Trophoblast cell (in vitro differentiated cells and primary cell): Measurements from ENCODE around the gene EVX2.

Experiments used
- DNase-seq, 2 donors: peaks; one replicate each; pipeline ENCODE4 v3.0.0-alpha.2; 2016
- H2AFZ ChIP-seq: 2 replicates; pipeline ENCODE4 v1.6.1; 2013; ENCODE audit warnings: low read length, moderate library complexity, mild to moderate bottlenecking; ENCODE audit not compliant: insufficient read depth, poor library complexity
- H2AK5ac ChIP-seq: 2 replicates; pipeline ENCODE4 v1.6.1; 2013; ENCODE audit warnings: mild to moderate bottlenecking, low read length
- H2BK120ac ChIP-seq: 2 replicates; pipeline ENCODE4 v1.6.1; 2013; ENCODE audit warnings: low read length, mild to moderate bottlenecking, moderate library complexity; ENCODE audit not compliant: insufficient read depth, poor library complexity
- H2BK12ac ChIP-seq: 2 replicates; pipeline ENCODE4 v1.6.1; 2013; ENCODE audit warnings: mild to moderate bottlenecking, low read length, moderate library complexity
- H2BK5ac ChIP-seq: 2 replicates; pipeline ENCODE4 v1.6.1; 2013; ENCODE audit warnings: low read length, low read depth, moderate library complexity, mild to moderate bottlenecking; ENCODE audit not compliant: poor library complexity
- H3K14ac ChIP-seq: 2 replicates; pipeline ENCODE4 v1.6.1; 2013; ENCODE audit warnings: mild to moderate bottlenecking, low read length
- H3K18ac ChIP-seq: 2 replicates; pipeline ENCODE4 v1.6.1; 2013; ENCODE audit warnings: mild to moderate bottlenecking, low read length
- H3K23ac ChIP-seq: 2 replicates; pipeline ENCODE4 v1.6.1; 2013; ENCODE audit warnings: low read length
- H3K27ac ChIP-seq: 2 replicates; pipeline ENCODE4 v1.5.1; 2013; ENCODE audit warnings: low read depth, mild to moderate bottlenecking, inconsistent platforms, low read length, moderate library complexity
- H3K27me3 ChIP-seq: 2 replicates; pipeline ENCODE4 v1.6.1; 2013; ENCODE audit warnings: inconsistent platforms, mild to moderate bottlenecking, low read length, moderate library complexity; ENCODE audit not compliant: insufficient read depth
- H3K36me3 ChIP-seq, 2 experiments: 1 replicate in 1 of 2; 2 replicates in 1 of 2; pipeline ENCODE4 v1.6.1; 2013; ENCODE audit warnings: low read length in 2 of 2, mild to moderate bottlenecking in 2 of 2, moderate library complexity in 1 of 2; ENCODE audit not compliant: insufficient read depth in 2 of 2, control insufficient read depth in 1 of 2
- H3K4ac ChIP-seq: 2 replicates; pipeline ENCODE4 v1.6.1; 2013; ENCODE audit warnings: low read depth, mild to moderate bottlenecking, low read length, moderate library complexity
- H3K4me1 ChIP-seq, 2 experiments: 1 replicate in 1 of 2; 2 replicates in 1 of 2; pipeline ENCODE4 v1.6.1; 2013; ENCODE audit warnings: low read length in 2 of 2, mild to moderate bottlenecking in 2 of 2, moderate library complexity in 1 of 2; ENCODE audit not compliant: insufficient read depth in 2 of 2, control insufficient read depth in 1 of 2
- H3K4me2 ChIP-seq: 2 replicates; pipeline ENCODE4 v1.6.1; 2013; ENCODE audit warnings: inconsistent platforms, mild to moderate bottlenecking, low read length, moderate library complexity
- H3K4me3 ChIP-seq: 2 replicates; pipeline ENCODE4 v1.5.1; 2013; ENCODE audit warnings: mild to moderate bottlenecking, low read depth, low read length, inconsistent platforms
- H3K79me1 ChIP-seq: one replicate; pipeline ENCODE4 v1.6.1; 2013; ENCODE audit warnings: low read length
- H3K79me2 ChIP-seq: 2 replicates; pipeline ENCODE4 v1.6.1; 2013; ENCODE audit warnings: low read length, mild to moderate bottlenecking; ENCODE audit not compliant: control insufficient read depth, insufficient read depth, poor library complexity
- H3K9ac ChIP-seq: 2 replicates; pipeline ENCODE4 v1.6.1; 2013; ENCODE audit warnings: mild to moderate bottlenecking, low read length
- H3K9me3 ChIP-seq: 2 replicates; pipeline ENCODE4 v1.6.1; 2013; ENCODE audit warnings: low read depth, mild to moderate bottlenecking, control low read depth, inconsistent platforms, low read length; ENCODE audit not compliant: insufficient read depth
- H4K12ac ChIP-seq: 2 replicates; pipeline ENCODE4 v1.6.1; 2013; ENCODE audit warnings: low read depth, mild to moderate bottlenecking, low read length, moderate library complexity
- H4K8ac ChIP-seq: 2 replicates; pipeline ENCODE4 v1.6.1; 2013; ENCODE audit warnings: low read depth, mild to moderate bottlenecking, low read length, moderate library complexity
- H4K91ac ChIP-seq: one replicate; pipeline ENCODE4 v1.6.1; 2013; ENCODE audit warnings: low read depth, mild to moderate bottlenecking, low read length, moderate library complexity
- WGBS: extraction: QIAGEN DNeasy Blood & Tissue Kit; methylation state at CpG from one replicate; pipeline ENCODE4 v1.1.7; 2013; ENCODE audit warnings: missing lambda C conversion rate; ENCODE audit not compliant: insufficient read length, insufficient coverage; ENCODE audit errors: extremely low coverage; 5-methylcytosine and 5-hydroxymethylcytosine counted together

EVX2 gene

DNA sequence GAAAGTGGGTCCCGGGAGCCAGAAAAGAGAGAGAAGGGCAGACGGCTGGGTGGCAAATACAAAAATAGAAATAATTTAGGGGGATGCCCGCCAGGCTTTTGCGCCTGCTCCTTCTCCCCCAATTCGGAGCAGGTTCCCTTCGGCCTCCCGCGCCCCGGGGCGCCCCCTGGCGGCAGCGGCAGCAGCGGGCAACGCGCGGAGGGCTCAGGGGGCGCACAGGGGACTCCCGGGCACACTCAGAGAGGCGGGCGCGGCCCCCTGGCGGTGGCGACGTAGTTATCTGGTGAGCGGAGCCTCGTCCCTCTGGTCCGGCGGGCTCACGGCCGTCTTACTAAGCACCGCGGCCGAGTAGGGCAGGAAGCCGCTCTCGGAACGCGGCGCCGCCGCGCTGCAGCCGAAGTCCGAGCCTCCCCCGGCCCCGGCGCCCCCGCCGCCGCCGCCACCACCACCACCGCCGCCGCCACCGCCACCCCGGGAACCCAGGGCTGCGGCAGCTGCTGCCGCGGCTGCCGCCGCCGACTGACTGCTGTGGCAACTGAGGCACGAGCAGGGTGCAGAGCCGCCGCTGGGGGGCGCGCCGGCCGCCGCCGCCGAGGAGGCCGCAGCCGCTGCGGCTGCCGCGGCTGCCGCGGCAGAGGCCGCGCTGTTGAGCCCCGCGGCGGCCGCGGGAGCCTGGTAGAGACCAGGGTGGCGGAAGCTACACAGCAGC is 3.8 kb downstream of the EVX2 start:
- Histone ChIP-seq H2BK12ac (no peak overlapping the region), H3K4me2 (peak overlapping the region; percentile 59), H3K18ac (no peak overlapping the region), H3K79me2 (no peaks in the 10 kb centered on the region), H3K23ac (no peak overlapping the region), H4K12ac (no peak overlapping the region), H3K14ac (peak overlapping the region; percentile 44), H3K27me3 (peaks cover 76% of the 10 kb centered on the region), H3K9ac (no peak overlapping the region), H4K8ac (peak overlapping the region; percentile 43), H3K4ac (no peak overlapping the region), H4K91ac (no peak overlapping the region), H3K36me3 (no peaks in the 10 kb centered on the region), H2BK5ac (no peak overlapping the region), H3K9me3 (peaks cover 12% of the 10 kb centered on the region), H2BK120ac (no peak overlapping the region), H3K4me1 (peaks cover 20% of the 10 kb centered on the region in 2 experiments), H3K4me3 (peak overlapping the region; percentile 67), H3K27ac (no peak overlapping the region), H2AFZ (peak overlapping the region; percentile 88), H3K79me1 (peaks cover 1% of the 10 kb centered on the region), H2AK5ac (no peak overlapping the region)
- no CpG with 5 or more reads among the region's 86 CpGs for WGBS
- peak; percentile 45 to 63 for DNase-seq

DNA sequence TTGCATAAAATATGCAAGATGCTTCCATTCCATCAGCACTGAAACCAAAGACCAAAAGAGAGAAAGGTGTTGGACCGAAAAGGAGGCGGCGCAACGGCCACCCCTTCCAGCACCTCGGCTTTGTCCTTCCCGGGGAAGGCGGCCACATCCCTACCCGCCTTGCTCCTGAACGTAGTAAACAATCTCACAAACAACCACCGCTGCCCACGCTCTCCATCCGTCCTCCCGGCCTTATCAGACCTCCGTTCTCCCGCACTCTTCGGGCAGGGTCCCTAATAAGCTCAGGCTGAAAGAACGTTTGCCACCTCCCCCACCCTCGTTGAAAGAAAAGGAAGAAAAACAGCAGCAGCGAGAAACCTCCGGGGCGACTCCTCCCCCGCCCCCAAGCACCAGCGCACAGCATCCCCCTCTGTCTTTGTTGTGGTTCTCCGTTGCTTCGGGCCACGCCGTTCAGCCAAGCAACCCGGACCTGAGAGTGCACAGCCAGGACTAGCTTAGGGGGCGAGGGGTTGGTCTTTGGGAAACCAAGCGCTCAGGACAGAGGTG is 4.4 kb downstream of the EVX2 start:
- peaks cover 12% of the 10 kb centered on the region for H3K9me3 ChIP-seq
- no peak overlapping the region for H3K27ac ChIP-seq
- no peak overlapping the region for H4K91ac ChIP-seq
- no peak overlapping the region for H2BK120ac ChIP-seq
- H3K4me1 ChIP-seq = peaks cover 20% of the 10 kb centered on the region in 2 experiments
- H3K4me2 ChIP-seq = peak overlapping the region; percentile 59
- peaks cover 76% of the 10 kb centered on the region for H3K27me3 ChIP-seq
- H2BK12ac ChIP-seq = no peak overlapping the region
- peaks cover 1% of the 10 kb centered on the region for H3K79me1 ChIP-seq
- no peak for DNase-seq
- no peak overlapping the region for H2AK5ac ChIP-seq
- H4K8ac ChIP-seq = no peak overlapping the region
- no CpG with 5 or more reads among the region's 30 CpGs for WGBS
- H3K4ac ChIP-seq = no peak overlapping the region
- H2BK5ac ChIP-seq = no peak overlapping the region
- no peak overlapping the region for H4K12ac ChIP-seq
- H3K9ac ChIP-seq = no peak overlapping the region
- peak overlapping the region; percentile 49 for H3K4me3 ChIP-seq
- H3K36me3 ChIP-seq = no peaks in the 10 kb centered on the region
- no peak overlapping the region for H3K23ac ChIP-seq
- H3K79me2 ChIP-seq = no peaks in the 10 kb centered on the region
- peak overlapping the region; percentile 75 for H2AFZ ChIP-seq
- H3K18ac ChIP-seq = no peak overlapping the region
- no peak overlapping the region for H3K14ac ChIP-seq

DNA sequence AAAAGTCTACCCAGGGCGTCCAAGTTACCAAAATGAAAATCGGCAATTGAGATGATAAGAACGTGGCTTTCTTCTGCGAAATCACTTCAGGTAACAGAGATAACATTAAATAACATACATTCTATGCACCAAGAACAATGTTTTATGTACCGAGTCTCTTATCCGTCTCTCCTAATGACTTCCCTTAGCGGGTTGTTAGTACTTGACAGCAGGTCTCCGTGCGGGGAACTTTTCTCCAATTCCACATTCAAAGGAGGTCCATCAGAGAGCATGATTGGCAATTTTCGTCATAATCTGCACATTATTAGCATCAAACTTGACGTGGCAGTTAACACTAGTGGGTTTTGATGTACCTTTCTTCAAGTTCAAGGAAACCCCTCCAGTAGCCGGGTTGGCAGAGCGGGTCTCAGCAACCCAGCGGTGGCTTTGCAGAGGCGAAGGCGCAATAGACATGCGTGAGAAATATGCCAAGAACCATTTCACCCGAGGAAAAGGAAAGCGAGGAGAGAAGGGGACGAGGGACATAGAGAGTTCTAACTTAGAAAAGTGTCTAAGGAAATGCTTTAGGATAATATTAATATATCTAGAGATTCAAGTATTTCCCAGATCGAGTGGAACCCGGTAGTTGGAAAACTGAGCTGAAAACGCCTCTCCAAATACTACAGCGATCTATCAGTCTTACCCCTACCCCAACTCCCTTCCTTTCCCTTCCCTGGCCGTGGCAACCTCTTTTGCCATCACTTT is 5.0 kb downstream of the EVX2 start:
- DNase-seq = no peak
- Histone ChIP-seq H3K4me2 (peak overlapping the region; percentile 59), H3K9ac (no peak overlapping the region), H4K91ac (no peak overlapping the region), H2BK120ac (no peak overlapping the region), H3K14ac (no peak overlapping the region), H2BK5ac (no peak overlapping the region), H3K18ac (no peak overlapping the region), H4K8ac (no peak overlapping the region), H3K36me3 (no peaks in the 10 kb centered on the region), H3K79me1 (peaks cover 1% of the 10 kb centered on the region), H3K27ac (no peak overlapping the region), H3K9me3 (peaks cover 12% of the 10 kb centered on the region), H3K4me3 (no peak overlapping the region), H3K4ac (no peak overlapping the region), H2AK5ac (no peak overlapping the region), H3K23ac (no peak overlapping the region), H3K79me2 (no peaks in the 10 kb centered on the region), H2BK12ac (no peak overlapping the region), H3K4me1 (peaks cover 20% of the 10 kb centered on the region in 2 experiments), H3K27me3 (peaks cover 73% of the 10 kb centered on the region), H4K12ac (no peak overlapping the region), H2AFZ (no peak overlapping the region)
- WGBS = no CpG with 5 or more reads among the region's 25 CpGs

DNA sequence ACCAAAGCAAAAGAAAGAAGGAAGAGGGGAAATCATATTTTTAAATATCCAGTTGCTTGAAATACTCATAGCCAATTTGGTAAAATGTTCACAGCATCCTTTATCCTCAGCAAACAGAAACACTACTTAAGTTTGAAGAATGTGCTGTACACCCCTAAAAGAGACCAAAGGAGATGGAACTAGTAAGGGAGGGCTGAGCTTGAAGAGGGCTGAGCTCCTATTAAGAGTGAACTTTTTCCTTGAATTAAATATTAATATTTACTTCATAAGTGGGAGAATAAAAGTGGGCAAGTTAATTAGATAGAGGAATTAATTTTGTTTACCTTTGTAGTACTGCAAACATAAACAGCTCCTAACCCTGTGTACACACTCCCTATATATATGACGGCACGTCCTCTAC is 7.0 kb downstream of the EVX2 start:
- peaks cover 10 to 13% of the 10 kb centered on the region in 2 experiments for H3K4me1 ChIP-seq
- peaks cover 14% of the 10 kb centered on the region for H3K9me3 ChIP-seq
- H2BK120ac ChIP-seq = no peak overlapping the region
- H3K79me1 ChIP-seq = peaks cover 1% of the 10 kb centered on the region
- H3K27me3 ChIP-seq = peaks cover 72% of the 10 kb centered on the region
- no peak overlapping the region for H3K14ac ChIP-seq
- H4K91ac ChIP-seq = no peak overlapping the region
- no peak overlapping the region for H3K9ac ChIP-seq
- H3K4ac ChIP-seq = no peak overlapping the region
- H2BK5ac ChIP-seq = no peak overlapping the region
- no peak overlapping the region for H3K4me3 ChIP-seq
- no peaks in the 10 kb centered on the region for H3K79me2 ChIP-seq
- H3K27ac ChIP-seq = no peak overlapping the region
- no peak overlapping the region for H4K12ac ChIP-seq
- H3K4me2 ChIP-seq = no peak overlapping the region
- WGBS = no CpG with 5 or more reads among the region's 2 CpGs
- H3K23ac ChIP-seq = no peak overlapping the region
- H3K18ac ChIP-seq = no peak overlapping the region
- H4K8ac ChIP-seq = no peak overlapping the region
- DNase-seq = no peak
- H2BK12ac ChIP-seq = no peak overlapping the region
- H2AK5ac ChIP-seq = no peak overlapping the region
- no peaks in the 10 kb centered on the region for H3K36me3 ChIP-seq
- H2AFZ ChIP-seq = no peak overlapping the region
